SIG-M5 treated with dmso at 0.1 percent for 504 hours (cell line): ENCODE data around the gene C11orf68.

ENCODE experiments used
- DNase-seq: peaks from one replicate; lab custom pipeline; 2025; ENCODE audit not compliant: unreplicated experiment; lab: John Stamatoyannopoulos, UW

C11orf68 gene

DNA sequence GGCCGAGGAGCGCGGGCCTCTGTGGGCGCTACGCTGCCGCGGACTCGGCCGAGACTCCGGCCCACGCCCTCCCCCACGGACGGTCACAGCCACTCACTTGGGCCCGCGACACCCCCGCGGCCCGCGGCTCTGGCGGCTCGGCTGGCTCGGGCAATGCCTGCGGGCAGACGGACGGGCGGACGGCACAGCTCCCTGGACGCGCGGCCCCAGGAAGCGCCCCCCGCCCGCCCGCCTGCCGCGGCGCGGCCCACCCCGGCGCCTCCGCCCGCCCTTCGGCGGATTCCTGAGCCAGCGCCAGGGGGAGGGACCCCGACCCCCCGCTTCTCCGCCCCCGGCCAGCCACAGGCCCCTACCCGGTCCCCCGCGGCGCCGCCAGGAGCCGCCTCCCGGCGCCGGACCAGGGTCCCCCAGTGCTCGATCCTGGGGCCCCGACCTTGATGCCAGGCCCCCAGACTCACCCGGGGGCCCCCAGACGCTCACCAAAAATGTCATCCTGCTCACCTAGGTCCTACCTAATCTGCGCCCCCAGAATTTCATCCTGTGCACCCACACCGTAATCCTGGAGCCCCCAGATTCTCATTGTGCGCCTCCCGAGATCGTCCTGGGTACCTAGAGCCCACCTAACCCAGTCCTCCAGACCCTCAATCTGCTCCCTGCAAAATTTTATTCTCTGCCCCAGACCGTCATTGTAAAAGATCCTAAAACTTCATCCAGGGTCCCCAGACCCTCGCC lies 46.1 kb downstream of the C11orf68 start, which contains the start of gene EFEMP2:
TSS of gene EFEMP2 (minus strand) at position 215 of the 732 bp plus-strand sequence. CDS start 446 bp downstream, outside the sequence.
- no peak for DNase-seq

DNA sequence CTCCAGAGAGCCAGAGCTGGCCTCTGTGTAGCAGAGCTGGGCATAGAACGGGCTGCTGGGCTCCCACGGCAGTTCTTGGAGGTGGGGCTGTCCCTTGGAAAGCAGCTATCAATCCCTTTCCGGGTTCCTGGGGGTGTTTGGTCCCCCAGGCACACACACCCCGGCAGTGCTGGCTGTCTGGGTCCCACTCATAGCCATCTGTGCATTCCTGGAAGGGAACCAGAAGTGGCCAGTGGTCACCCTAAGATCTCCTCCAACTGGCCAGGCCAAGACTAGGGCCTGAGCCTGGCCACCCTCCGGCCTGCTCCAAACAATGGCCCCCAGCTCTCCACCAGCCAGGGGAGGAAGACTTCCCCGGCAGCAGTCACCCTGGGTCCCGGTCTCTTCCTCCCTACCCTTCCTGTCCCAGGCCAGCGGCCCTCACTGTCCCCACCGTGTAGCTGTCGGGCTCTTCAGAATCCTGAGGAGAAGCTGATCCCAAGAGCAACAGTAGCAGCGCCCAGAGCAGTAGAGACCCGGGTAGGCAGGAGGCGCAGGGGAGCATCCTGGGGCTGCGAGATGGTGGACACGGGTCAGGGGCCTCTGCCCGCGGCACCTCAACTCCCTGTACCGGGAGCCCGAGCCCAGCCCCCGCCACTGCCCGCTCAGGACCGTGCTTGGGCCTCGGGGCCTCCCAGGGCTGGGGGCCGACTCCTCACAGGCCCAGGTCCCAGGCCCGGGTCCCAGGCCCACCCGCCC lies 46.9 kb downstream of the C11orf68 start:
- no peak for DNase-seq

DNA sequence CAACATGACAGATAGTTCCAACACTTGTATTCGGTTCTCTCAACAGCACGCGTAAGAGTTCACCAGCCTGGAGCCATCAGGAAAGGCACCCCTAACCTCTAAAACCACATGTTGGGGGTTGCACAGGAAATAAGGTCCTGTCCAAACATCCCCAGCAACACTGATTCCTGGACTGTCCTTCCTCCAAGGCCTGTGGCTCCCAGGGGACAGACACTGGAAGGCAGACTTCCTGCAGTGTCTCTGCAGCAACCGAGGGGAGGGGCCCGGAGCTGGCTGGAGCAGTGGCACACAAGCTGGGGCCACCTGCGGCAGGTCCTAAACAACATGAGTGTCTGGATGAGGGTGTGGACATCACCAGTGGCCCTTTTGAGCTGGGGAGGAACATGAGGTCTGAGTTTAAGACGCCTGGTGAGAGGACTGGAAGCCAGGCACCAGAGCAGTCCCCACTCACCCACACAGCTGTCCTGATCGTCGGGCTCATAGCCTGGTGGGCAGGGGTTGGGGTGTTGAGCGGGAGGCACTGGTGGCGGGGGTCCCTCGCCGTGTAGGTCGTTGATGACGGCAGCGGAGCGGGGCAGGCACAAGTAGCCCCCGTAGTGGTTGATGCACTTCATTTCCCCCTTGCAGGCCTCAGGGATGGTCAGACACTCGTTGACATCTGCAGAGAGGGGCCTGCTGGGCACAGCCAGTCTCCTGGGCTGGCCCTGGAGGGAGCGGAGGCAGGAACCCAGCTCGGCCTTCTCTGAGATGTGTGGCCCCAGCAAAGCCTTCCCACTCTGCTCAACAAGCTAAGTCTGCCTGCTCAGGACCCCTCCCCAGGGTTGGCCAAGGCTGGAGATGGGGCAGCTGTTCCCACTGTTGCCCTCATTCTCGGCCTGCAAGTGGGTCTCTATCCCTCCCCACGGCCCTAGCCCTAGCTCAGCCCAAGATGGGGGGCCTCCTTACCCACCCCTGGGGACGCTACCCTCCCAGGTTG lies 47.9 kb downstream of the C11orf68 start:
- no peak for DNase-seq

DNA sequence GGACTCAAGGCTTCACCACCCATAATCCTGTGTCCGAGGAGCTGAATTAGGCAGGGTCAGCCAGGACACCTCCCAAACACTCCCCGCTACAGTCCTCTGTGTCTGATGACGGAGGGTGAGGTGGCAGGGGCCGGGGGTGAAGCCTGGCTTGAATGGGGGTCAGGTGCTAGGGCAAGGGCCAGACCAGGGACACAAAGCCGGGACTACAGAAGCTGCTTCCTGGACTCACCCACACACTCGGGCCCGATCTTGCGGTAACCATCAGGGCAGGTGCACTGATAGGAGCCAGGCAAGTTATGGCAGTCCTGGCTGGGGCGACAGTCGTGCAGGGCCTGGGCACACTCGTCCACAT lies 48.6 kb downstream of the C11orf68 start:
- DNase-seq = no peak

DNA sequence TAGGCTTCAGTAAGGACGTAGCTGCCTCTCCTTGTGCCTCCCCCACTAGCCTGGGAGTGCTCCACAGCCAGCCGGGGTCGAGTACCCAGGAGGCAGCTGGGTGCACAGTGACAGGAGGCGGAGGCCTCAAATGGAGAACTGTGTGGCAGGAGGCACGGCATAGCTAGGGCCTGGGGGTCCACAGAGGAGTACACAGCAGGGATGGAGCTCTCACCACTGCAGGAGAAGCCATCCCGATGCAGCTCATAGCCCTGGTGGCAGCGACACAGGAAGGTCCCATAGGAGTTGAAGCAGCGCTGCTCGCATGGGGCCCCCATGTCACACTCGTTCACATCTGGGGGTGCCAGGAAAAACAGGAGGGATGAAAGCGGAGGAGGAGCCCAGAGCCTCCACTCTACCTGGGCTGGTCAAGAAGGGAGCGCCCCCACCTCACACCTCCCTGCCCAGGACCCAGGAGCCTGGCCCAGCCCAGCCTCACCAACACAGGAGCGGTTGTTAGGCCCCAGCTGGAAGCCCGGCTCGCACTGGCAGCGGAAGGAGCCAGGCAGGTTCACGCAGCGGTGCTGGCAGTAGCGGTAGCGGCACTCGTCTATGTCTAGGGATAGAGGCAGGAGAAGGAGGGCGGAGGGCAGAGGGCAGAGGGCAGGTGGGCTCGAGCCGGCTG lies 49.1 kb downstream of the C11orf68 start:
- DNase-seq = no peak

DNA sequence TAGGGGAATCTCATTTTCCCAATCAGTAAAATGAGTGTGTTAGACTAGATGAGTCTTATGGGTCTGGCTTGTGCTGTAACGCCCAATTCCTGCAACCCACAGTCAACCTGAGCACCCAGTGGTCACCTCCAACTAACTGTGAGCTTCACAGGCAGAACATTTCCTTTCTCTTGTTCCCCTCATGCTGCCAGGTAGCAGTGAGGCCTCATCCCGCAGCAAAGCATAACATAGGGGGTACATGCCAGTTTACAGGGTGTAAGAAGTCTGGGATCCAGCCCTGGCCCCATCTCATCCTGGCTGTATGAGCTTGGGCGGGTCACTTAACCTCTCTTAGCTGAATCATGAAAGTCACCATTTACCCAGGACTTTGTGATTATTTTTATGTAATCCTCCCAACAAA lies 50.0 kb downstream of the C11orf68 start:
- no peak for DNase-seq

DNA sequence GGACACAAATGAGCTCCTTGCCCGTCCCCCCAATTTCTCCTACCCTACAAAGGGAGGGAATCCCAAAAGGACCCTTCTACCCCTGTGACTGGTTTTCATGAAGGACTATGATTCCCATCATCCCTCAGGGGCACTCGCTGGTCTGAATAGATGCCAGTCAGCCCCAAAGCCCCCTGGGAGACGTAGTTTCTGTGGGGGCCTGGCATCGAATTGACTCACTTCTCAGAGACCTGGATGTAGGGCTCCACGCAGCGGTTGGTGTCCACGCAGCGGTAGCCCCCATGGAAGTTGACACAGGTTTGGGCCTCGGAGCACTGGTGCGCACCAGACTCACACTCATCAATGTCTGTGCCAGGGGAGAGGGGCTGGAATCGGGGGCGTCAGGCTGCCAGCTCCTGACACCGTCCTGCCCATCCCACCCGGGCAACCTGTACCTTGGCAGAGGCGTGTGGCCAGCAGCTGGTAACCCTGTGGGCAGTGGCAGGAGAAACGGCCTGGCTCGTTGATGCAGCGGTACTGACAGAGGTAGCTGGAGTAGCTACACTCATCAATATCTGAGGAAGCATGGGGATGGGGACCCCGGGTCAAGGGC lies 50.7 kb downstream of the C11orf68 start:
- DNase-seq = no peak

DNA sequence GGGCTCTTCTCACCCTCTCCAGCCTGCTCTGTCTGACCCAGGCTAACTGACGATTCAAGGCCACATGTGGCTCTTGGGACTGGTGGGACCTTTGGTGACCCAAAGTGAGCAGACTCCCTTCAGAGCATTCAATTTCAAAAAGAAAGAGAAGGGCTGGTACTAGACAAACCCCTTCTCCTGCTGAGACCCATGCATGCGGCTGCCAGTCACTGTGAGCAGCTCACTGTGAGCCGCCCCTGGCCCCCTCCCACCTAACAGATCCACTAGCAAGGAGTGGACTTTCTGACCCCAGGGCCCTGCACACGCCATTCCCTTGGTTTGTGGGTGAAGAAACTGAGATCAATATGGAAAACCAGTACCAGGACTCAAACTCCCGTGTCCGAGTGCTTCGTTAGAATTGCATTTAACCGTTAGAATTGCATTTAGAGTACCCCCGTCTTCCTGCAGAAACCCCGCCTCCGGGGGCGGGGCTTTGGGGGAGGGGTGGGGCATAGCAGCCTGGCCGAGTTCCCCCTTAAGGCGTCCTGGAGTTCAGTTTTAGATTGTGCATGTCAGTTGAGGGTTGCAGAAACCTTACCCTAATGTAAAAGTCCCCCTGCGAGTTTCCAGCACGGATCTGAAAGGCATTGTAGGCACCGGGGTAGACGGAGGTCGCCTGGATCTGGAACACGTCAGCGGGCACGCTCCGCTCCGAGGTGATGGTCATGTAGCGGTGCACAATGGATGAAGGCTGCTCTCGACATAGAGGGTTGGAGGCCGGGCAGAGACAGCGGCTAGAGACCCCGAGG lies 51.4 kb downstream of the C11orf68 start:
- peak; percentile 14 for DNase-seq
